Left cardiac atrium (tissue), 4 donors: Measurements from ENCODE around the gene TTC12. TPM values are rescaled to one million over a fixed set of nuclear protein-coding genes. Genes with fewer than 3 reads are reported as not detected.
"Not testable (repeated sequence)": the region's sequence is repeated elsewhere in the genome, so short reads cannot be mapped to it uniquely, and the experiment has no call there.

Experiments used
- ATAC-seq, 2 donors: fragments of 200-7000 bp; cut with Tn5 transposase; one replicate each; pipeline ENCODE4 v1.9.1; 2020; ENCODE audit warnings: mild to moderate bottlenecking in 2 of 2, moderate library complexity in 2 of 2
- DNase-seq: peaks from one replicate; pipeline ENCODE4 v3.0.0-alpha.2; 2020
- intact Hi-C, 2 donors: fragments of 100-400 bp; cut with DNase I; formaldehyde crosslinking; loops; one replicate each; pipeline versions ENCODE4 v1.14.1 to v1.15.1; 2022 to 2023
- total RNA-seq, 2 donors: library from RNA; stranded (reverse); fragmentation: NEBNext Ultra II Directional; extraction: Animal tissue kit (Norgen Biotek cat#: 25700); gene quantifications; one replicate each; pipeline ENCODE4 v1.2.1, GENCODE V29; 2021
- donor health status: DM: no; HTN: yes; CAD: no.
- donor health status: DM: no; HTN: yes; CAD: no; lungs with severe emphysema.
- donor health status: DM: yes; HTN: yes; CAD: no.
- donor health status: Dilated cardiomyopathy.

The TTC12 gene
- total RNA-seq, 2 donors from 2014 or later = 4.2 to 5.4 TPM

DNA sequence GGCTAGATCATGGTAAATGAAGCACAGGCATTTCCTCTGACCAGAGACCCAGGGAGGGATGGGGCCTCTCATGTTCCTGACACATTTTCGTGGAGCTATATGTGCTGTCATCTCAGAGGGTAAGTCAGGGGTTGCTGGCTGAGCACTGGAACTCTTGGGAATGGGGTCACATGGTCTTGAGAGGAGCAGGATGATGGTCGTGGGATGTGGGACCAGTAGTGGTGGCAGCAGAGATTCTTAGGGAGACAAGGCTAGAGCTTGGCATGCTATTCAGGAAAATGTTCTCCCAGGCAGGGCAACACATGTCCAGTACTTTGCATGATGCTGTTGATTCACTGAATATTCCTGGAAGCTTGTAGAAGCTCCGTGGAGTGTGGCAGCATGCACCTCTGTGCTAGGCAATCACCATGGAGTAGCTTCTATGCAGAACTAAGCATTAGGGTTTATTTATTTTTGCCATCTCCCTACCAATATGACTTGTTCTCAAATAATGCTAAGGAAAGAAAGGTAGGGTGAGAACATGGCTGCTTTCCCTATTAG lies 31.4 kb upstream of the TTC12 start:
- intact Hi-C loops = loop anchor here in 1 of 2 donors (10.0 kb wide), 1 partner anchor 998 kb away; no protein-coding TSS in a partner anchor
- ATAC-seq (no peak), DNase-seq (no peak)

GRCh38 chr11:113283881-113284280 lies 30.5 kb upstream of the TTC12 start:
- DNase-seq = no peak
- no peak for ATAC-seq
- intact Hi-C loops = loop anchor here in 1 of 2 donors (10.0 kb wide), 1 partner anchor 999 kb away; no protein-coding TSS in a partner anchor

- intact Hi-C loops = loop anchor here (5.0 to 10.0 kb wide), 2 partner anchors 704 to 1001 kb away; no protein-coding TSS in a partner anchor
- ATAC-seq = no peak
- DNase-seq = no peak
Measured at GRCh38 chr11:113286009-113286408, 28.4 kb upstream of the TTC12 start.

GRCh38 chr11:113286509-113287497 lies 27.6 kb upstream of the TTC12 start:
- intact Hi-C loops = loop anchor here (5.0 to 10.0 kb wide), 2 partner anchors 705 to 1002 kb away; no protein-coding TSS in a partner anchor
- DNase-seq (no peak), ATAC-seq (peak; percentile 50 to 78)

- intact Hi-C loops = loop anchor here (5.0 to 10.0 kb wide), 2 partner anchors 706 to 1003 kb away; no protein-coding TSS in a partner anchor
Measured at GRCh38 chr11:113287801-113288200, 26.6 kb upstream of the TTC12 start.

DNA sequence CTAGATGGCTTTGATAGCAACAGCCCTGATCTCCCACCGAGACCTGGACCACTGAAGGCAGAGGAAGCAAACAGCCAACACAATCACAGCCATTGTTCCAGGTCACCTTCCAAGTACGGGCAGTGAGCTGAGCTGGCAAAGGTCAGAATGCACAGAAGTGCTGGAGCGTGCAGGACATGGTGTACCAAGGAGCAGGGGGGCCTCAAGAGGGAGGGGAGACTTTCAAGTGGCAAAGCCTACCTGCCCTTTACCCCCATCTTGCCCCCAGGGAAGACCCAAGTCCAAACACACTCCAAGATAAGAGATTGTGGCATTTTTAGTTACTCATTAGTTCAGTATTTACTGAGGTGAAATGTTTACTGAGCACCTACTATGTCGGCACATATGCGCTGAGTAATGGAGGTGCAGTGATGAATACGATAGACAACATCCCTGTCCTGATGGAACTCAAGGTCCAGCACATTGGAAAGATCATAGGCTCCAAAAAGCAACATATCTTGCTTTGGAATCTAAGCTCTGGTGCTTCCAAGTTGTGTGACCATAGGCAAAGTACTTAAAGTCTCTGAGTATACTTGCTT lies 26.0 kb upstream of the TTC12 start:
- DNase-seq (no peak), ATAC-seq (no peak)
- intact Hi-C loops = loop anchor here (5.0 to 10.0 kb wide), 2 partner anchors 706 to 1004 kb away; no protein-coding TSS in a partner anchor

More at GRCh38 chr11:113287801-113288200, 26.6 kb upstream of the TTC12 start:
- ATAC-seq (no peak), DNase-seq (no peak)

DNA sequence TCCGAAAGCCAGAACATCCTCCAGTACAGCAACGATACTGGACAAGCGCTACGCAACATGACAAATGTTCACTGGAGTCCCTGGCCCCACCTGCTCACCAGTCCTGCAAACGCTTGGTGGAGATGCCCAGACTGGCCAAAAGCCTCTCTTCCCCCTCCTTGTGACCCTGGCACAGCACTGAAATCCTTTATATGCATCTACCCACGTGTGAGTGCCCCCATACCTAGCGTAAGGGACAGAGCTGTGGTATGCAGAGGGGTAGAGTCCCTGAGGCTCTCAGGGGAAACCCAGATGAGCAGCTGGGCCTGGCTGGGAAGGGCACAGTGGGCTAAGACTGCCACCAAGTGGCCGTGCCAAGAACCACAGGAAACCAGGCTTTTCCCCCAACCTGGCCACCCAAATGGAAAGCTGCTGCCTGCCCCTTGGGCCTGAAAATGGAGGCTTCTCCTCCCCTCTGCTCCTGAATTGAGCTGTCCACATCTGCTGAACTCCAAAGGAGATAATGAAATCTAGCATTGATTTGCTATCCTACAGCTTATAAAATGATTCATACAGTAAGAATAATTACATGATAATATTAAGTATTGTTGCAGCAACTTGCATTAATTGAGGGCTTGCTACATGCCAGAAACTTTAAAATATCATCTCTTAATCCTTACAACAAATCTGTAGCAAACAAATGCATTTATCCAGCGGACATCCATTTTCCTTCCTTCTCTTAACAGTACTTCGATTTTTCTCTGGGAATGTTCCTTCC lies 24.8 kb upstream of the TTC12 start:
- DNase-seq (peak; percentile 46), ATAC-seq (peak; percentile 72 to 87)
- intact Hi-C loops = loop anchor here (1.0 to 10.0 kb wide), 3 partner anchors 704 to 1005 kb away; no protein-coding TSS in a partner anchor

DNA sequence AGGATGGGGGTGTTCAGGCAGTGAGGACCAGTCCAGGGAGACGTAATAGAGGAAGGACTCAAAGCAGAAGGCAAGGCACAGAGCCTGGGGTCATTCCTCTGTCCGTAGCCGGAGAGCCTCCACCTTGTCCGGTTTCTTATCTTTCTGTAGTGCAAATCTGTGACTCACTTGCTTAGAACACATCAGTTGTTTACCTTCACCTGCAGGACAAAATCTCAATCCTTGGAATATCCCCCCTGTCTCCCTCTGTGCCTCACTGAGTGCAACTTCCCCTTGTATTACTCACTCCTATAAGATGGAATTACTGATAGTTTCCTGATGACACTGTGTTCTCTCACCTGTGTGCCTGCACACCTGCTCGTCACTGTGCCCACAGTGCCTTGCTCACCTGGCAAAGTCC lies 20.4 kb upstream of the TTC12 start:
- intact Hi-C loops = loop anchor here in 1 of 2 donors (10.0 kb wide), 1 partner anchor 1009 kb away; no protein-coding TSS in a partner anchor
- DNase-seq = no peak
- ATAC-seq = no peak

DNA sequence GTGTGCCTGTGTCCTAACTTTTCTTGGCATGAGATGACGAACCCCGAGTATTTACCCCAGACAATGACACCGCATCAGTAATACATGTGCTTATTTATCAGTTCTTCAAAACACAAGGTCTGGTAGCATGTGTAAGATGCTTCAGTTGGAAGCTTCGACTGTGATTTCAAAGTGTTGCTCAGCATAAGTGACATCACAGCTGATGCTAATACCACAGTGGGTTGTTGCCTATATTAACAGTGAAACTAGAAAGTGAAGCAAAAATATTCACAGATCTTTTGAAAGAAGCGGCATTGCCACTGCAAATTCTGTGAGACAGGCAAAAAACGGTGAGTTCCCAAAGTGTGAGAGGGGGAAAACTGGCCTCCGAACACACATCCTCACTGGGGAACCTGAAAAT lies 18.4 kb upstream of the TTC12 start:
- ATAC-seq (no peak), DNase-seq (no peak)
- intact Hi-C loops = loop anchor here in 1 of 2 donors (10.0 kb wide), 1 partner anchor 1011 kb away; no protein-coding TSS in a partner anchor

GRCh38 chr11:113296447-113297205 lies 17.8 kb upstream of the TTC12 start:
- intact Hi-C loops = loop anchor here in 1 of 2 donors (10.0 kb wide), 1 partner anchor 1012 kb away; no protein-coding TSS in a partner anchor
- DNase-seq = no peak
- peak in 1 of 2 donors; percentile 47 for ATAC-seq

- not testable (repeated sequence) for ATAC-seq, DNase-seq
- intact Hi-C loops = loop anchor here in 1 of 2 donors (10.0 kb wide), 1 partner anchor 1014 kb away; no protein-coding TSS in a partner anchor
Measured at GRCh38 chr11:113298496-113298895, 15.9 kb upstream of the TTC12 start.

GRCh38 chr11:113304916-113305315 lies 9.5 kb upstream of the TTC12 start:
- intact Hi-C loops = loop anchor here (1.0 to 5.0 kb wide), 3 partner anchors 227 to 426 kb away; no protein-coding TSS in a partner anchor
- ATAC-seq = no peak

GRCh38 chr11:113305440-113306336 lies 8.7 kb upstream of the TTC12 start:
- peak; percentile 92 to 95 for ATAC-seq
- peak; percentile 83 for DNase-seq
- intact Hi-C loops = loop anchor here (1.0 to 5.0 kb wide), 3 partner anchors 227 to 425 kb away; no protein-coding TSS in a partner anchor

More at GRCh38 chr11:113304916-113305315, 9.5 kb upstream of the TTC12 start:
- no peak for DNase-seq

- no peak for DNase-seq
- ATAC-seq = no peak
- intact Hi-C loops = loop anchor here in 1 of 2 donors (5.0 kb wide), 1 partner anchor 224 kb away; no protein-coding TSS in a partner anchor
Measured at GRCh38 chr11:113308601-113309000, 5.8 kb upstream of the TTC12 start.

DNA sequence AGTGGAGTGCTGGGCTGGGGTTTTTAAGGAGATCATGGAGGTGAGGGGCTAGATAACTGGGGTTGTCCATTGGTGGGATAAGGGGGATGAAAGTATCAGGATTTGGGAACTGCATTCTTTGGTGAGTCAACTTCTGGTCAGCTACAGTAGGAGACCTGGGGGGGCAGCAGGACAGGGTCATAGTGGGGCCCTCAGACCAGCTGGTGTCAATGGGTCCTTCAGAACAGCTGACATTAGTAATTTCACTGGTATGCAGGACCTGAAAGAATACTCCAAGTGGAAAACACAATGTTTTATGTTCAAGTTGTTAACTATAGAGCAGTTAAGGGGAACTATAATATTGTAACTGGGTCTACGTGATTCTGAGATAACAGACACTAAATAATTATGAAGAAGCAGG lies 2.8 kb upstream of the TTC12 start:
- no peak for ATAC-seq
- intact Hi-C loops = loop anchor here in 1 of 2 donors (10.0 kb wide), 1 partner anchor 423 kb away; no protein-coding TSS in a partner anchor
- DNase-seq = no peak

DNA sequence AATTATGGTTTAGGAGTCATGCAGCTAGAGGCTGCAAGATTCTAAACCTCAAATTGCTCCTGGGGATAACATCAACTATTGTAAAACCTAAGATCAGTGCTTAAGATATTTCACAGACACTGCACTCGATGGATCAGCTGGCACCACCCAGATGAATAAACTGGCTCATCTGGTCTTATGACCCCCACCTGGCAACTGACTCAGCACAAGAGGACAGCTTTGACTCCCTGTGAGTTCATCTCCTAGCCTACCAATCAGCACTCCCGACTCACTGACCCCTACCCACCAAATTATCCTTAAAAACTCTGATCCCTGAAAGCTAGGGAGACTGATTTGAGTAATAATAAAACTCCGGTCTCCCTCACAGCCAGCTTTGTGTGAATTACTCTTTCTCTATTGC lies 782 bp upstream of the TTC12 start:
- ATAC-seq (no peak), DNase-seq (no peak)
- intact Hi-C loops = loop anchor here in 1 of 2 donors (10.0 kb wide), 1 partner anchor 421 kb away; no protein-coding TSS in a partner anchor
